Suprapubic skin (tissue), 4 donors: Measurements from ENCODE around the gene DKK3. TPM values are rescaled to one million over a fixed set of nuclear protein-coding genes. Genes with fewer than 3 reads are reported as not detected.

Experiments used
- DNase-seq, 2 donors: peaks; one replicate each; pipeline ENCODE4 v3.0.0-alpha.2; 2019; ENCODE audit warnings: low spot score in 2 of 2
- H3K27ac ChIP-seq: fragments of 200-600 bp; sonication (generic); one replicate; pipeline ENCODE4 v1.5.1; 2019
- H3K27me3 ChIP-seq: fragments of 200-600 bp; sonication (generic); one replicate; pipeline ENCODE4 v1.5.1; 2019
- H3K36me3 ChIP-seq: fragments of 200-600 bp; sonication (generic); one replicate; pipeline ENCODE4 v1.5.1; 2019
- H3K4me1 ChIP-seq: fragments of 200-600 bp; sonication (generic); one replicate; pipeline ENCODE4 v1.5.1; 2019
- H3K4me3 ChIP-seq: fragments of 200-600 bp; sonication (generic); one replicate; pipeline ENCODE4 v1.5.1; 2019; ENCODE audit warnings: mild to moderate bottlenecking
- H3K9me3 ChIP-seq: fragments of 200-600 bp; sonication (generic); one replicate; pipeline ENCODE4 v1.5.1; 2019
- EP300 ChIP-seq: sonication (generic); formaldehyde crosslinking; IDR thresholded peaks from one replicate; pipeline ENCODE4 v1.6.1; 2017; ENCODE audit warnings: antibody characterized with exemption
- POLR2A ChIP-seq, 2 donors: fragments of 450-650 bp; IDR thresholded peaks; one replicate each; pipeline ENCODE4 v1.6.1; 2017; ENCODE audit warnings: antibody characterized with exemption in 2 of 2, mild to moderate bottlenecking in 2 of 2, moderate library complexity in 2 of 2
- POLR2AphosphoS5 ChIP-seq, 3 donors: sonication (generic); formaldehyde crosslinking; IDR thresholded peaks; one replicate each; pipeline ENCODE4 v1.6.1; 2017; ENCODE audit warnings: antibody characterized with exemption in 3 of 3
- WGBS: methylation state at CpG from one replicate; pipeline ENCODE4 v1.1.5; 2018; 5-methylcytosine and 5-hydroxymethylcytosine counted together
- total RNA-seq, 4 donors: library from RNA; depleted of rRNA; stranded (reverse); fragments of >200 nt; gene quantifications; one replicate each; pipeline ENCODE4 v1.1.0, GENCODE V29; 2016
- TF ChIP-seq, protein P1 (sequence below), 2 donors: fragments of 200-600 bp in 1 of 2; fragments of 450-650 bp in 1 of 2; sonication (generic) in 1 of 2; IDR thresholded peaks; one replicate each; pipeline ENCODE4 v1.5.1; 2016 to 2019; ENCODE audit warnings: antibody characterized with exemption in 2 of 2, mild to moderate bottlenecking in 1 of 2, moderate library complexity in 1 of 2

The DKK3 gene
- total RNA-seq, 4 donors from 2014 or later, result 105 to 152 (median 137) TPM

DNA sequence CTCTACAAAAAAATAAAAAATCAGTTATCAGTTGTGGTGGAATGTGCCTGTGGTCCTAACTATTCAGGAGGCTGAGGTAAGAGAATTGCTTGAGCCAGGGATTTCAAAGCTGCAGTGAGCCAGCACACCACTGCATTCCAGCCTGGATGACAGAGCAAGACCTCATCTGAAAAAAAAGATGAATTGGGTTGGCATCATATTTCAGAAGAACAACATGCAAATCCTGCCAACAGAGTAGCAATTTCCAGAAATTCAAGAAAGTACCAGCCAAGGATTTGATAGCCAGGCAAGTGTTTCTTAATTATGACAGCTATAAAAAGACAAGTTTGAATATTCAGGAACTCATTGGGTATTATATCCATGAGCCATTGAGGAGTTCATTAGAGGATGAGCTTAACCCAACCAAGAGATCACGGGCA lies 91.4 kb downstream of the DKK3 start:
- no peaks in the 10 kb centered on the region for H3K27me3 ChIP-seq
- no peak overlapping the region for H3K27ac ChIP-seq
- no peak overlapping the region for H3K4me3 ChIP-seq
- TF ChIP-seq POLR2A (IDR thresholded peaks at IDR 0.05) (no peak), EP300 (no peak), POLR2AphosphoS5 (IDR thresholded peaks at IDR 0.05) (no peak)
- TF ChIP-seq, protein P1, sequence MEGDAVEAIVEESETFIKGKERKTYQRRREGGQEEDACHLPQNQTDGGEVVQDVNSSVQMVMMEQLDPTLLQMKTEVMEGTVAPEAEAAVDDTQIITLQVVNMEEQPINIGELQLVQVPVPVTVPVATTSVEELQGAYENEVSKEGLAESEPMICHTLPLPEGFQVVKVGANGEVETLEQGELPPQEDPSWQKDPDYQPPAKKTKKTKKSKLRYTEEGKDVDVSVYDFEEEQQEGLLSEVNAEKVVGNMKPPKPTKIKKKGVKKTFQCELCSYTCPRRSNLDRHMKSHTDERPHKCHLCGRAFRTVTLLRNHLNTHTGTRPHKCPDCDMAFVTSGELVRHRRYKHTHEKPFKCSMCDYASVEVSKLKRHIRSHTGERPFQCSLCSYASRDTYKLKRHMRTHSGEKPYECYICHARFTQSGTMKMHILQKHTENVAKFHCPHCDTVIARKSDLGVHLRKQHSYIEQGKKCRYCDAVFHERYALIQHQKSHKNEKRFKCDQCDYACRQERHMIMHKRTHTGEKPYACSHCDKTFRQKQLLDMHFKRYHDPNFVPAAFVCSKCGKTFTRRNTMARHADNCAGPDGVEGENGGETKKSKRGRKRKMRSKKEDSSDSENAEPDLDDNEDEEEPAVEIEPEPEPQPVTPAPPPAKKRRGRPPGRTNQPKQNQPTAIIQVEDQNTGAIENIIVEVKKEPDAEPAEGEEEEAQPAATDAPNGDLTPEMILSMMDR (IDR thresholded peaks at IDR 0.05), result no peak
- peaks cover 2% of the 10 kb centered on the region for H3K36me3 ChIP-seq
- 62% methylated on average over 1 of the region's 1 CpG for WGBS
- H3K9me3 ChIP-seq, result no peaks in the 10 kb centered on the region
- H3K4me1 ChIP-seq, result peaks cover 2% of the 10 kb centered on the region
- no peak for DNase-seq

DNA sequence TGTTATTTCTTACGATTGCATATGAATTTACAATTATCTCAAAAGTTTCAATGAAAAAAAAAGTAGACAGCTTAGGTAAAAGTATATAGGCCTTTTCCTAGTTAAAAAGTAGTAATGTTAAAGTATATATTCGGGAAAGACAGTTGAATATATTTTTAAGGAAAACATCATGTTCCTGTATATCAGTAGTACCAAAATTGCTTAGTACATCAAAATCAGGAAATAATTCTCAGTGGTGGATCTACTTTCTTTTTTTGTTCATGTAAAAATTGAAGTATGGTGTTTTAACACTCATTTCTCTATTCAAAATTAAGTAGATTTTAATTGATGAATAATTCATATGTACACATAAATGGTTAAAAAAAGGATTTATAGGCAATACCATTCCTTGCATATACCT lies 92.8 kb downstream of the DKK3 start:
- Histone ChIP-seq H3K9me3 (no peaks in the 10 kb centered on the region), H3K4me3 (no peak overlapping the region), H3K4me1 (peaks cover 2% of the 10 kb centered on the region), H3K36me3 (peaks cover 15% of the 10 kb centered on the region), H3K27ac (no peak overlapping the region), H3K27me3 (no peaks in the 10 kb centered on the region)
- DNase-seq, result no peak
- WGBS, result 97% methylated on average over 2 of the region's 2 CpGs
- TF ChIP-seq POLR2AphosphoS5 (IDR thresholded peaks at IDR 0.05) (no peak), EP300 (no peak), POLR2A (IDR thresholded peaks at IDR 0.05) (no peak)
- TF ChIP-seq, protein P1 (IDR thresholded peaks at IDR 0.05), result no peak

GRCh38 chr11:11913395-11913794 lies 95.0 kb downstream of the DKK3 start:
- TF ChIP-seq, protein P1 (IDR thresholded peaks at IDR 0.05), result no peak
- no peak for TF ChIP-seq POLR2AphosphoS5 (IDR thresholded peaks at IDR 0.05)
- TF ChIP-seq POLR2A (IDR thresholded peaks at IDR 0.05), result no peak
- TF ChIP-seq EP300, result no peak
- Histone ChIP-seq H3K27me3 (no peaks in the 10 kb centered on the region), H3K4me1 (peaks cover 2% of the 10 kb centered on the region), H3K4me3 (no peak overlapping the region), H3K9me3 (no peaks in the 10 kb centered on the region), H3K36me3 (peaks cover 28% of the 10 kb centered on the region), H3K27ac (no peak overlapping the region)
- WGBS, result 97% methylated on average over 1 of the region's 1 CpG
- no peak for DNase-seq

Other genes starting within 250 kb of the DKK3 start
- gene USP47, start 166.7 kb downstream of the DKK3 start, total RNA-seq, result 100 to 1,000 TPM in 1 of 4 donors, 10 to 100 TPM in 3; 56.0 to 102 (median 72.2) TPM
- gene MICAL2, start 102.0 kb upstream of the DKK3 start, total RNA-seq, result 100 to 1,000 TPM; 117 to 232 (median 164) TPM